Activated T-helper 2 cell treated with anti-CD3 and anti-CD28 coated beads, Interferon-gamma antibody, Interleukin-2, Interleukin-4, amounts not matched to agents 10 μg/mL and 5 μg/mL and 100 μg/mL, durations not matched to agents 14 hours and 24 hours and 36 hours (primary cell): Measurements from ENCODE around the gene STPG4. TPM values are rescaled to one million over a fixed set of nuclear protein-coding genes. Genes with fewer than 3 reads are reported as not detected.
"Not testable (repeated sequence)": the region's sequence is repeated elsewhere in the genome, so short reads cannot be mapped to it uniquely, and the experiment has no call there.

ENCODE experiments used
- DNase-seq: peaks from one replicate; pipeline ENCODE4 v3.0.0; 2021; ENCODE audit warnings: low spot score
- H3K27ac Mint-ChIP-seq: one replicate; pipeline ENCODE4 v1.8.0; 2021; ENCODE audit warnings: mixed read lengths
- H3K27me3 Mint-ChIP-seq: one replicate; pipeline ENCODE4 v1.8.0; 2021; ENCODE audit warnings: low read depth, mixed read lengths
- H3K36me3 Mint-ChIP-seq: one replicate; pipeline ENCODE4 v1.8.0; 2021; ENCODE audit warnings: low read depth, mixed read lengths
- H3K4me1 Mint-ChIP-seq: one replicate; pipeline ENCODE4 v1.8.0; 2021; ENCODE audit warnings: low read depth, mixed read lengths
- H3K4me3 Mint-ChIP-seq: one replicate; pipeline ENCODE4 v1.8.0; 2021; ENCODE audit warnings: low read depth, mild to moderate bottlenecking, moderate library complexity, mixed read lengths
- H3K9me3 Mint-ChIP-seq: one replicate; pipeline ENCODE4 v1.8.0; 2021; ENCODE audit warnings: mixed read lengths
- intact Hi-C: fragments of 100-400 bp; cut with micrococcal nuclease; formaldehyde crosslinking; loops from one replicate; pipeline ENCODE4 v1.15.1; 2023
- total RNA-seq: library from RNA; stranded (reverse); gene quantifications from 2 replicates; pipeline ENCODE4 v1.2.3, GENCODE V29; 2022

The STPG4 gene
- total RNA-seq, 1 donor from 2014 or later: not detected

DNA sequence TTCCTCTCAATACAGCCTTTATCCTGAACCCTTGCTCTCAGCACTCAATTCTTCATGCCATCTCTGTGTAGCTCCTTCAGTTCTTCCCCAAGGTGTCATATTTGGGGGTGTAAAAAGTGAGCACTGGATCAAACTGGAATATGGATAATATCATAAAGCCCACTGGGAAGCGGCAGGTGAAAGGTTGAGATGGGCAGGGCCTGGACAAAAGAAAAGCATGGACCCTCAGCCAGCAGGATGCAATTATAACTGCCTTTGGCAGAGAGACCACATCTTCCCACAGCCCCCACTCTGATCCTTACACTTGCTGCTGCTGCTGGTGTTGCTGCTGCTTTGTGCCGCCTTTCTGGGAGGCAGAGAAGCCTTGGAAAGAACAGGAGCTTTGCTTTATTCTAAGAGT lies 31.2 kb upstream of the STPG4 start:
- H3K36me3 Mint-ChIP-seq: no peaks in the 10 kb centered on the region

GRCh38 chr2:47185098-47185497 lies 30.0 kb upstream of the STPG4 start:
- not testable (repeated sequence) for H3K4me3 Mint-ChIP-seq, H3K9me3 Mint-ChIP-seq, H3K36me3 Mint-ChIP-seq

More for the DNA sequence above, 31.2 kb upstream of the STPG4 start:
- Mint-ChIP-seq H3K27me3 (peaks cover 29% of the 10 kb centered on the region), H3K4me3 (no peak overlapping the region), H3K27ac (no peak overlapping the region), H3K4me1 (peaks cover 2% of the 10 kb centered on the region), H3K9me3 (no peaks in the 10 kb centered on the region)
- DNase-seq: no peak
- intact Hi-C loops: no loop called here

GRCh38 chr2:47181176-47181575 lies 26.1 kb upstream of the STPG4 start:
- intact Hi-C loops: no loop called here
- Mint-ChIP-seq H3K27me3 (peaks cover 25% of the 10 kb centered on the region), H3K9me3 (no peaks in the 10 kb centered on the region), H3K4me3 (no peak overlapping the region), H3K27ac (no peak overlapping the region), H3K36me3 (peaks cover 4% of the 10 kb centered on the region), H3K4me1 (peaks cover 18% of the 10 kb centered on the region)
- no peak for DNase-seq

More at GRCh38 chr2:47185098-47185497, 30.0 kb upstream of the STPG4 start:
- H3K27me3 Mint-ChIP-seq: peaks cover 28% of the 10 kb centered on the region
- DNase-seq, H3K27ac Mint-ChIP-seq, intact Hi-C loops, H3K4me1 Mint-ChIP-seq: not testable (repeated sequence)

GRCh38 chr2:47180531-47180930 lies 25.4 kb upstream of the STPG4 start:
- Mint-ChIP-seq H3K4me1 (peaks cover 18% of the 10 kb centered on the region), H3K36me3 (peaks cover 7% of the 10 kb centered on the region), H3K4me3 (no peak overlapping the region), H3K27ac (no peak overlapping the region), H3K27me3 (peaks cover 20% of the 10 kb centered on the region), H3K9me3 (no peaks in the 10 kb centered on the region)
- no peak for DNase-seq
- intact Hi-C loops: no loop called here

- no peak overlapping the region for H3K4me3 Mint-ChIP-seq
These were observed 24.3 kb upstream of the STPG4 start for GRCh38 chr2:47179388-47179787.

GRCh38 chr2:47178341-47178740 lies 23.2 kb upstream of the STPG4 start:
- Mint-ChIP-seq H3K27me3 (peaks cover 14% of the 10 kb centered on the region), H3K36me3 (peaks cover 27% of the 10 kb centered on the region), H3K4me1 (peaks cover 32% of the 10 kb centered on the region), H3K4me3 (no peak overlapping the region), H3K9me3 (no peaks in the 10 kb centered on the region), H3K27ac (no peak overlapping the region)
- no peak for DNase-seq
- intact Hi-C loops: no loop called here

More at GRCh38 chr2:47179388-47179787, 24.3 kb upstream of the STPG4 start:
- Mint-ChIP-seq H3K9me3 (no peaks in the 10 kb centered on the region), H3K27ac (no peak overlapping the region), H3K27me3 (peaks cover 17% of the 10 kb centered on the region), H3K4me1 (peaks cover 22% of the 10 kb centered on the region), H3K36me3 (peaks cover 18% of the 10 kb centered on the region)
- no peak for DNase-seq
- intact Hi-C loops: no loop called here

DNA sequence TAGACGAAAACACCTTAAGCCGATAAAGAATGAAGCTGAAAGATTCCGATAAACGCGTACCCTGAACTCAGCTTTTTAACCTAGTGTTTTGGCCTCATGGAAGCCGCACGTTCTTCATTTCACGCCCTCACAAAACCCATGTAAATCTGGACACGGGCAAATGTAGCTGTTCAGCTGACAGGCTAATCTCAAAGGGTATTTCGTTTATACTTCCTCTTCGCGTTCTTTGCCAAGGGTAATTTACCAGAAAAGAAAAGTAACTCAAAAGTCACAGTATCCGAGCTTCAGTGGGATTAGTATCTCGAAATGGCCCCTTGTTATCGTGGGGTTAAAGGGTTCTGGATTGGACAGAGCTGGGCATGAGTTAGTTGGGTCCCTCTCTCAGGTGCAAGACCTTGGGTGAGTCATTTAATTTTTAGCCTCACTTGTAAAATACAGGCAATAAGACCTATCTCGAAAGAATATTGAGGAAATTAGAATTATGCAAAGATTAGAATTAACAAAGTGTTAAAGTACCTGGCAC lies 22.0 kb upstream of the STPG4 start:
- intact Hi-C loops: no loop called here
- H3K27me3 Mint-ChIP-seq: peaks cover 6% of the 10 kb centered on the region
- no peaks in the 10 kb centered on the region for H3K9me3 Mint-ChIP-seq
- peak overlapping the region; percentile 99 for H3K27ac Mint-ChIP-seq
- H3K36me3 Mint-ChIP-seq: peaks cover 39% of the 10 kb centered on the region
- no peak for DNase-seq
- peaks cover 39% of the 10 kb centered on the region for H3K4me1 Mint-ChIP-seq
- H3K4me3 Mint-ChIP-seq: peak overlapping the region; percentile 97

GRCh38 chr2:47174733-47175361 lies 19.7 kb upstream of the STPG4 start:
- H3K36me3 Mint-ChIP-seq: peaks cover 58% of the 10 kb centered on the region
- H3K9me3 Mint-ChIP-seq: no peaks in the 10 kb centered on the region
- H3K27ac Mint-ChIP-seq: peak overlapping the region; percentile 96
- H3K4me1 Mint-ChIP-seq: peaks cover 54% of the 10 kb centered on the region
- H3K27me3 Mint-ChIP-seq: peaks cover 2% of the 10 kb centered on the region
- intact Hi-C loops: no loop called here
- peak; percentile 21 for DNase-seq
- peak overlapping the region; percentile 97 for H3K4me3 Mint-ChIP-seq

- DNase-seq: no peak
- peak overlapping the region; percentile 96 for H3K27ac Mint-ChIP-seq
- H3K4me1 Mint-ChIP-seq: peaks cover 54% of the 10 kb centered on the region
- intact Hi-C loops: no loop called here
- H3K27me3 Mint-ChIP-seq: peaks cover 2% of the 10 kb centered on the region
- H3K36me3 Mint-ChIP-seq: peaks cover 63% of the 10 kb centered on the region
- no peaks in the 10 kb centered on the region for H3K9me3 Mint-ChIP-seq
- H3K4me3 Mint-ChIP-seq: peak overlapping the region; percentile 97
These were observed 19.1 kb upstream of the STPG4 start for GRCh38 chr2:47173986-47174732.

DNA sequence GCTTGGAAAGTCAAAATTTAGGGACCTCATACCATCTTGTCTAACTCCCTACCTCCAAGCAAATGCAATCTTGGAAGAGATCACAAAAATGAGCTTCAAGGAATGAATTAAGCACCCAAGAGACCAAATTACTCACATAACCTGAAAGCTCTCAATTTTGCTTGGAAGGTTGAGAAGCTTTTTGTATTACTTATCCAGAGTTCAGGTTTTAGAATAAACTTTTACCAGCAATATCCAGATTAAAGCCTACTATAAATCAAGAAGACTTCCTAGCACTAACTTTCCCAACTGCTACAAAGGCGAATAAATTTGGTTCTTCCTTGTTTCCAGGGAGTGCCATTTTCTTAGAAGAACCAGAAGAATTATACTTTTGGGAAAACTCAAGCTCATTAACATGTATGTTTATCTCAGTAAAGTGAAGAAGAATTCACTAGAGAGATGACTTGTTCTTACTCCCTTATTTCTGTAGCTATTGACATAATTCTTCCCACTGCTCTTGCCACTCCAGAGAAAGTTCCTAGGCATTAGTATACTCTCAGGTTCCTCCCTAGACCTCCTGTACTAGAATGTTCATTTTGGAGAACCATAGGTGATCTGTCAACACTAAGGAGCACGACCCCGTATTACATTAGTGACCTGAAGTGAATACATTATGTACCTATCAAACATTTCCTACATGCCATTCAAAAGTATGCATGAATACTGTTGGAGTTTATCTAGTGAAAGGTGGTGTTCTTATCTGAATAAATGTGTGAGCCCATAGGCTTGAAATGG lies 18.0 kb upstream of the STPG4 start:
- H3K4me3 Mint-ChIP-seq: peak overlapping the region; percentile 97
- peaks cover 2% of the 10 kb centered on the region for H3K27me3 Mint-ChIP-seq
- intact Hi-C loops: no loop called here
- no peaks in the 10 kb centered on the region for H3K9me3 Mint-ChIP-seq
- H3K27ac Mint-ChIP-seq: no peak overlapping the region
- peaks cover 71% of the 10 kb centered on the region for H3K36me3 Mint-ChIP-seq
- no peak for DNase-seq
- peaks cover 58% of the 10 kb centered on the region for H3K4me1 Mint-ChIP-seq

DNA sequence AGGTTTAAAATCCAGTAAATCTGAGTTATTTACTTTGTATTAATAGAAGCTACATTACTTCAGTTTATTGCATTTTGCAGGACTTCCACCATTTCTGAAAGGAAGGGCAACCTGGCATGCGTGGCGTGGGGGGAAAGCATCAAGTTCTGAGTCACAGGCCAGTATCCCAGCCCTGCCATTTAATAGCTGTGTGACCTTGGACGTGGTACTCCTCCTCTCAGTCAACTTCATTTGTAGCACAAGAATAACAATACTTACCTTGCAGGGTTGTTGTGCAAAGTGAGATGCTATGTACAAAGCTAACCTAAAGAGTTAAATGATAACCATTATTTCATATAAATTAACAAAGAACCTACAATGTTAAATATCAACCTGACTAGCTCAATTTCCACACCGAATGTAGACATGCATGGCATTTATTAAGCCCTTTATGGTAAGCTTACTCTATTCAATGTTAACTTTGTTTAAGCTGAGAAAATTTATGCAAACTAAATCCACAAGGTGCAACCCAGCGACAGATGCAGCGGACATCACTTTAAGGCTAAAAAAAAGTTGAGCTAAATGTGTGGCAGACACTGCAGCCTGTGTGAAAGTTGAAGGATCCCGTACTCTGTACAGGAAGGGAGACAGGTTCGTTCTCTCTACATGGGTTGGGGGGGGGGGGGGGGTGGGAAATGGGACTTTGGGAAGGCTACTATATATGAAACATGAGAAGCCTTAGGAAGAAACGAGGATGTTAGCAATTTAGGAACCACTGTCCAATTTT lies 17.2 kb upstream of the STPG4 start:
- H3K27ac Mint-ChIP-seq: no peak overlapping the region
- intact Hi-C loops: no loop called here
- no peak for DNase-seq
- no peaks in the 10 kb centered on the region for H3K27me3 Mint-ChIP-seq
- peak overlapping the region; percentile 97 for H3K4me3 Mint-ChIP-seq
- no peaks in the 10 kb centered on the region for H3K9me3 Mint-ChIP-seq
- peaks cover 56% of the 10 kb centered on the region for H3K4me1 Mint-ChIP-seq
- peaks cover 75% of the 10 kb centered on the region for H3K36me3 Mint-ChIP-seq

DNA sequence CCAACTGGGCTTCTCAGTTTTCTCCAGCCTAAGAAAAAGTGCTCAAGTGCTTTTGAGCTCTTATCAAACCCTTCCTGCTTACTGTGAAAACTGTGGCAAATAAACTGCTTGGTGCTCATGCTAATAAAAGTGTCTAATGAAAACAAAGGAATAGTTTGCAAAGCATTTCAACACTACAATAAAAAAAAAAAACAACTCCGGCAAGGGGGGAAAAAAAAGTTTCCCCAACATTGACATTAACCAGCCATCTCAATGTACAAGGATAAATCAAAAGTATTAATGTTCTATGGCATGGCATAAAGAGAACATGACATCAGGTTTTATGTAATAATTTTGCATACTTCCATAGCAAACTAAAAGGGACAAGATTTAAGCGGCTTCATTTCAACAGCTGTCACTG lies 14.7 kb upstream of the STPG4 start:
- Mint-ChIP-seq H3K36me3 (peaks cover 77% of the 10 kb centered on the region), H3K27me3 (no peaks in the 10 kb centered on the region)

More for the DNA sequence above, 14.7 kb upstream of the STPG4 start:
- no peak overlapping the region for H3K27ac Mint-ChIP-seq
- no peaks in the 10 kb centered on the region for H3K9me3 Mint-ChIP-seq
- no peak overlapping the region for H3K4me3 Mint-ChIP-seq
- intact Hi-C loops: no loop called here
- no peak for DNase-seq
- peaks cover 62% of the 10 kb centered on the region for H3K4me1 Mint-ChIP-seq
